Measurements from ENCODE around the gene MED12L.

MED12L gene

GRCh38 chr3:151440940-151441339, 355.5 kb downstream of the MED12L start:
- DNase-seq (ENCODE audit: low read depth in 2 of 3, low spot score in 1 of 3) = no peak

- no peak for DNase-seq (ENCODE audit: low read depth in 2 of 3, low spot score in 1 of 3)
These were observed 358.1 kb downstream of the MED12L start for GRCh38 chr3:151443583-151443982.

GRCh38 chr3:151445273-151446001, 360.0 kb downstream of the MED12L start:
- no peak for DNase-seq (ENCODE audit: low read depth in 2 of 3, low spot score in 1 of 3)

- no peak for DNase-seq (ENCODE audit: low read depth in 2 of 3, low spot score in 1 of 3)
These were observed 360.5 kb downstream of the MED12L start for GRCh38 chr3:151446002-151446340.

- DNase-seq (ENCODE audit: low read depth in 2 of 3, low spot score in 1 of 3) = no peak
These were observed 366.9 kb downstream of the MED12L start for GRCh38 chr3:151452368-151452767.

- DNase-seq (ENCODE audit: low read depth in 2 of 3, low spot score in 1 of 3) = no peak
These were observed 367.4 kb downstream of the MED12L start for GRCh38 chr3:151452841-151453240.

GRCh38 chr3:151456065-151456464, 370.6 kb downstream of the MED12L start:
- no peak for DNase-seq (ENCODE audit: low read depth in 2 of 3, low spot score in 1 of 3)

- no peak for DNase-seq (ENCODE audit: low read depth in 2 of 3, low spot score in 1 of 3)
These were observed 373.9 kb downstream of the MED12L start for GRCh38 chr3:151459358-151459757.

GRCh38 chr3:151460228-151460627, 374.8 kb downstream of the MED12L start:
- DNase-seq (ENCODE audit: low read depth in 2 of 3, low spot score in 1 of 3) = no peak

- no peak for DNase-seq (ENCODE audit: low read depth in 2 of 3, low spot score in 1 of 3)
These were observed 375.4 kb downstream of the MED12L start, which contains the start of gene IGSF10 for GRCh38 chr3:151460774-151461450. TSS of gene IGSF10 (minus strand) at chr3:151461061. CDS start at chr3:151458709, 2,352 bp downstream.

- DNase-seq (ENCODE audit: low read depth in 2 of 3, low spot score in 1 of 3) = no peak
These were observed 376.9 kb downstream of the MED12L start for GRCh38 chr3:151462278-151462780.

- no peak for DNase-seq (ENCODE audit: low read depth in 2 of 3, low spot score in 1 of 3)
These were observed 377.5 kb downstream of the MED12L start for GRCh38 chr3:151462991-151463390.

- no peak for DNase-seq (ENCODE audit: low read depth in 2 of 3, low spot score in 1 of 3)
These were observed 381.6 kb downstream of the MED12L start for GRCh38 chr3:151467069-151467468.

GRCh38 chr3:151468284-151468917, 382.9 kb downstream of the MED12L start:
- DNase-seq (ENCODE audit: low read depth in 2 of 3, low spot score in 1 of 3) = peak in 2 of 3 donors; percentile 13 to 57

- DNase-seq (ENCODE audit: low read depth in 2 of 3, low spot score in 1 of 3) = no peak
These were observed 391.0 kb downstream of the MED12L start for GRCh38 chr3:151476344-151477018.

- DNase-seq (ENCODE audit: low read depth in 2 of 3, low spot score in 1 of 3) = no peak
These were observed 392.3 kb downstream of the MED12L start for GRCh38 chr3:151477591-151478334.

- DNase-seq (ENCODE audit: low read depth in 2 of 3, low spot score in 1 of 3) = no peak
These were observed 392.9 kb downstream of the MED12L start for GRCh38 chr3:151478335-151478697.

- DNase-seq (ENCODE audit: low read depth in 2 of 3, low spot score in 1 of 3) = no peak
These were observed 394.0 kb downstream of the MED12L start for GRCh38 chr3:151479452-151479851.

- DNase-seq (ENCODE audit: low read depth in 2 of 3, low spot score in 1 of 3) = no peak
These were observed 395.0 kb downstream of the MED12L start for GRCh38 chr3:151480492-151480891.

- DNase-seq (ENCODE audit: low read depth in 2 of 3, low spot score in 1 of 3) = no peak
These were observed 398.0 kb downstream of the MED12L start for GRCh38 chr3:151483488-151483887.
